Urinary bladder (tissue), 4 donors: ENCODE data around the gene CDC20. TPM values are rescaled to one million over a fixed set of nuclear protein-coding genes. Genes with fewer than 3 reads are reported as not detected.
A peak's percentile ranks its signal among the peaks of the same experiment; 100 is the strongest.

ENCODE experiments used
- DNase-seq: peaks from one replicate; pipeline ENCODE4 v3.0.0-alpha.2; 2015; ENCODE audit errors: extremely low spot score
- H3K27ac ChIP-seq: one replicate; pipeline ENCODE4 v1.5.1; 2013; ENCODE audit warnings: low read depth, mild to moderate bottlenecking, moderate library complexity
- H3K36me3 ChIP-seq: one replicate; pipeline ENCODE4 v1.6.1; 2013; ENCODE audit warnings: mild to moderate bottlenecking, moderate library complexity; ENCODE audit not compliant: insufficient read depth
- H3K4me1 ChIP-seq: one replicate; pipeline ENCODE4 v1.6.1; 2013; ENCODE audit warnings: mild to moderate bottlenecking, moderate library complexity; ENCODE audit not compliant: insufficient read depth
- H3K4me3 ChIP-seq: one replicate; pipeline ENCODE4 v1.5.1; 2013; ENCODE audit warnings: low read depth, low read length
- WGBS: extraction: QIAGEN DNeasy Blood & Tissue Kit; methylation state at CpG from one replicate; pipeline ENCODE4 v1.1.7; 2013; 5-methylcytosine and 5-hydroxymethylcytosine counted together
- polyA plus RNA-seq: library from polyadenylated mRNA; stranded (reverse); fragments of 200-250 nt; gene quantifications from one replicate; pipeline ENCODE4 v1.2.3, GENCODE V29; 2013
- total RNA-seq: library from RNA; depleted of rRNA; stranded (reverse); fragments of >200 nt; gene quantifications from one replicate; pipeline ENCODE4 v1.2.3, GENCODE V29; 2014
- donor health status: healthy with polysubstance abuse.
- donor health status: healthy.

The CDC20 gene
- total and polyA plus RNA-seq, 2 donors, result 1.7 to 12.3 TPM

- H3K36me3 ChIP-seq, result no peaks in the 10 kb centered on the region
- no peak overlapping the region for H3K4me3 ChIP-seq
- no peak for DNase-seq
- 63% methylated on average over 1 of the region's 1 CpG for WGBS
- H3K27ac ChIP-seq, result no peak overlapping the region
- H3K4me1 ChIP-seq, result no peaks in the 10 kb centered on the region
Observed at GRCh38 chr1:43340559-43340958, 18.2 kb upstream of the CDC20 start.

- Histone ChIP-seq H3K4me1 (no peaks in the 10 kb centered on the region), H3K27ac (no peak overlapping the region), H3K4me3 (no peak overlapping the region), H3K36me3 (no peaks in the 10 kb centered on the region)
- whole genome bisulfite sequencing, result 48% methylated on average over 4 of the region's 4 CpGs
- DNase-seq, result no peak
Observed at GRCh38 chr1:43344267-43344850, 14.4 kb upstream of the CDC20 start.

- 59% methylated on average over 3 of the region's 3 CpGs for WGBS
- H3K4me1 ChIP-seq, result no peaks in the 10 kb centered on the region
- DNase-seq, result no peak
- H3K4me3 ChIP-seq, result no peak overlapping the region
- H3K27ac ChIP-seq, result no peak overlapping the region
- no peaks in the 10 kb centered on the region for H3K36me3 ChIP-seq
Observed at GRCh38 chr1:43345120-43345519, 13.7 kb upstream of the CDC20 start.

- no peak for DNase-seq
- 91% methylated on average over 5 of the region's 5 CpGs for WGBS
- no peaks in the 10 kb centered on the region for H3K36me3 ChIP-seq
- no peak overlapping the region for H3K4me3 ChIP-seq
- no peak overlapping the region for H3K27ac ChIP-seq
- H3K4me1 ChIP-seq, result no peaks in the 10 kb centered on the region
Observed at GRCh38 chr1:43346636-43347035, 12.1 kb upstream of the CDC20 start.

GRCh38 chr1:43348343-43348808 is 10.4 kb upstream of the CDC20 start:
- H3K27ac ChIP-seq, result peak overlapping the region; percentile 89
- peak overlapping the region; percentile 56 for H3K4me3 ChIP-seq
- 17% methylated on average over 22 of the region's 22 CpGs for WGBS
- no peaks in the 10 kb centered on the region for H3K4me1 ChIP-seq
- no peaks in the 10 kb centered on the region for H3K36me3 ChIP-seq
- DNase-seq, result no peak

- Histone ChIP-seq H3K27ac (peak overlapping the region; percentile 89), H3K4me1 (no peaks in the 10 kb centered on the region), H3K36me3 (no peaks in the 10 kb centered on the region), H3K4me3 (peak overlapping the region; percentile 56)
- 8% methylated on average over 72 of the region's 72 CpGs for WGBS
- DNase-seq, result no peak
Observed at GRCh38 chr1:43348809-43349593, 9.8 kb upstream of the CDC20 start.

GRCh38 chr1:43349594-43350306 is 9.0 kb upstream of the CDC20 start:
- Histone ChIP-seq H3K27ac (peak overlapping the region; percentile 89), H3K4me3 (no peak overlapping the region), H3K36me3 (no peaks in the 10 kb centered on the region), H3K4me1 (no peaks in the 10 kb centered on the region)
- WGBS, result 26% methylated on average over 11 of the region's 11 CpGs
- DNase-seq, result no peak

GRCh38 chr1:43350976-43351375 is 7.8 kb upstream of the CDC20 start:
- Histone ChIP-seq H3K36me3 (no peaks in the 10 kb centered on the region), H3K4me1 (no peaks in the 10 kb centered on the region), H3K4me3 (no peak overlapping the region), H3K27ac (no peak overlapping the region)
- DNase-seq, result no peak
- 85% methylated on average over 1 of the region's 1 CpG for WGBS

GRCh38 chr1:43351421-43352350 is 7.1 kb upstream of the CDC20 start:
- Histone ChIP-seq H3K4me3 (no peak overlapping the region), H3K4me1 (no peaks in the 10 kb centered on the region), H3K36me3 (no peaks in the 10 kb centered on the region), H3K27ac (no peak overlapping the region)
- 84% methylated on average over 10 of the region's 10 CpGs for WGBS
- no peak for DNase-seq

- Histone ChIP-seq H3K4me3 (no peak overlapping the region), H3K4me1 (no peaks in the 10 kb centered on the region), H3K36me3 (no peaks in the 10 kb centered on the region), H3K27ac (no peak overlapping the region)
- no peak for DNase-seq
- 91% methylated on average over 2 of the region's 2 CpGs for WGBS
Observed at GRCh38 chr1:43352351-43352705, 6.5 kb upstream of the CDC20 start.

GRCh38 chr1:43352881-43353280 is 5.9 kb upstream of the CDC20 start:
- DNase-seq, result no peak
- H3K36me3 ChIP-seq, result no peaks in the 10 kb centered on the region
- WGBS, result 56% methylated on average over 3 of the region's 3 CpGs
- no peak overlapping the region for H3K4me3 ChIP-seq
- no peaks in the 10 kb centered on the region for H3K4me1 ChIP-seq
- no peak overlapping the region for H3K27ac ChIP-seq

GRCh38 chr1:43354471-43354870 is 4.3 kb upstream of the CDC20 start:
- Histone ChIP-seq H3K4me3 (no peak overlapping the region), H3K27ac (no peak overlapping the region), H3K4me1 (no peaks in the 10 kb centered on the region), H3K36me3 (no peaks in the 10 kb centered on the region)
- DNase-seq, result no peak
- WGBS, result 67% methylated on average over 2 of the region's 2 CpGs

GRCh38 chr1:43354936-43355335 is 3.8 kb upstream of the CDC20 start:
- DNase-seq, result no peak
- Histone ChIP-seq H3K4me1 (no peaks in the 10 kb centered on the region), H3K27ac (no peak overlapping the region), H3K36me3 (no peaks in the 10 kb centered on the region), H3K4me3 (no peak overlapping the region)
- 94% methylated on average over 2 of the region's 2 CpGs for WGBS
